D721Med (cell line): ENCODE results near the gene INO80C.
"Not testable (repeated sequence)": the region's sequence is repeated elsewhere in the genome, so short reads cannot be mapped to it uniquely, and the experiment has no call there.

Experiments
- DNase-seq: peaks from one replicate; pipeline ENCODE4 v3.0.0; 2011; ENCODE audit warnings: low spot score; ENCODE audit not compliant: insufficient read length
- FAIRE-seq: peaks from 2 replicates; lab custom pipeline; 2011; peaks lifted over from hg19 to GRCh38; lab: Jason Lieb, UNC
- TF ChIP-seq, protein P1 (sequence below): IDR thresholded peaks from 2 replicates; pipeline ENCODE4 v1.5.1; 2012; ENCODE audit warnings: mild to moderate bottlenecking, control low read depth; ENCODE audit not compliant: insufficient read depth; ENCODE audit errors: missing control alignments

Gene INO80C

GRCh38 chr18:35495536-35496314, 2.0 kb downstream of the INO80C start:
- TF ChIP-seq, protein P1, sequence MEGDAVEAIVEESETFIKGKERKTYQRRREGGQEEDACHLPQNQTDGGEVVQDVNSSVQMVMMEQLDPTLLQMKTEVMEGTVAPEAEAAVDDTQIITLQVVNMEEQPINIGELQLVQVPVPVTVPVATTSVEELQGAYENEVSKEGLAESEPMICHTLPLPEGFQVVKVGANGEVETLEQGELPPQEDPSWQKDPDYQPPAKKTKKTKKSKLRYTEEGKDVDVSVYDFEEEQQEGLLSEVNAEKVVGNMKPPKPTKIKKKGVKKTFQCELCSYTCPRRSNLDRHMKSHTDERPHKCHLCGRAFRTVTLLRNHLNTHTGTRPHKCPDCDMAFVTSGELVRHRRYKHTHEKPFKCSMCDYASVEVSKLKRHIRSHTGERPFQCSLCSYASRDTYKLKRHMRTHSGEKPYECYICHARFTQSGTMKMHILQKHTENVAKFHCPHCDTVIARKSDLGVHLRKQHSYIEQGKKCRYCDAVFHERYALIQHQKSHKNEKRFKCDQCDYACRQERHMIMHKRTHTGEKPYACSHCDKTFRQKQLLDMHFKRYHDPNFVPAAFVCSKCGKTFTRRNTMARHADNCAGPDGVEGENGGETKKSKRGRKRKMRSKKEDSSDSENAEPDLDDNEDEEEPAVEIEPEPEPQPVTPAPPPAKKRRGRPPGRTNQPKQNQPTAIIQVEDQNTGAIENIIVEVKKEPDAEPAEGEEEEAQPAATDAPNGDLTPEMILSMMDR = no peak
- DNase-seq = no peak
- peak; percentile 75 for FAIRE-seq

DNA sequence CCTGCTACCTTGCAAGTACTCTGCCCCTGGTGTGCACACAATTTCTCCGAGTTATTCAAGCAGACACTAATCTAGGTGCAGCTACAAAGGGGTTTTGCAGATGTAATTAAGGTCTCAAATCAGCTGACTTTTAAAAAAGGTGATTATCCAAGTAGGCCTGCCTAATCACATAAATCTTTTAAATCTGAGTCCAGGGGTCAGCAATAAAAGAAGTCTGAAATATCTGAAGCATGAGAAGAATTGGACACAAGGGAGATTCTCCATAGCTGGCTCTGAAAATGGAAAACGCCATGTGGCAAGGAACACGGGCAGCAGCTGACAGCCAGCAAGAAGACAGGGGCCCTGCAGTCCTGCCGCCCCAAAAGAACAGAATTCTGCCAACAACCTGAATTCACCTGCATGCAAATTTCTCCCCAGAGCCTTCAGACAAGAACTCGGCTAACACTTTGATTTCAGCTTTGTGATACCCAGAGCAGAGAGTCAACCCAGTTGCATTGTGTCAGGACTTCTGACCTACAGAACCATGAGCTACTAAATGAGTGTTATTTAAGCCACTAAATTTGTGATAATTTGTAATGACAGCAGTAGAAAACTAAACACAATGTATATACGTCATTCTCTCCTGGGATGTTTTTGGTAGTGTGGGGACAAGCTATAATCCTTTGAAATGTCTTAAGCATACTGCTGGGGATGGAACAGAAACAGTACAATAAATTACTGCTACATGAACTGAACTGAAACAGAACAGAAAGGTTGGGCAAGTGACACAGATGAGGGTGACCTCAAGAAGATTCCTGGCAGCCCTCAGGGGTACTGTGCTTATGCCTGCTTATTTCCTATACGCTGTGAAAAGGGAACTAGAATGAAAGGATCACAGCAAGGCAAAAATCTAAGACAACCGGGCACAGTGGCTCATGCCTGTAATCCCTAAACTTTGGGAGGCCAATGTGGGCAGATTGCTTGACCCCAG, 3.2 kb downstream of the INO80C start:
- DNase-seq (no peak), FAIRE-seq (peak; percentile 38)
- TF ChIP-seq, protein P1 = no peak

- DNase-seq (no peak), FAIRE-seq (no peak)
- TF ChIP-seq, protein P1 = no peak
Observed at GRCh38 chr18:35491700-35492077, 6.1 kb downstream of the INO80C start.

DNA sequence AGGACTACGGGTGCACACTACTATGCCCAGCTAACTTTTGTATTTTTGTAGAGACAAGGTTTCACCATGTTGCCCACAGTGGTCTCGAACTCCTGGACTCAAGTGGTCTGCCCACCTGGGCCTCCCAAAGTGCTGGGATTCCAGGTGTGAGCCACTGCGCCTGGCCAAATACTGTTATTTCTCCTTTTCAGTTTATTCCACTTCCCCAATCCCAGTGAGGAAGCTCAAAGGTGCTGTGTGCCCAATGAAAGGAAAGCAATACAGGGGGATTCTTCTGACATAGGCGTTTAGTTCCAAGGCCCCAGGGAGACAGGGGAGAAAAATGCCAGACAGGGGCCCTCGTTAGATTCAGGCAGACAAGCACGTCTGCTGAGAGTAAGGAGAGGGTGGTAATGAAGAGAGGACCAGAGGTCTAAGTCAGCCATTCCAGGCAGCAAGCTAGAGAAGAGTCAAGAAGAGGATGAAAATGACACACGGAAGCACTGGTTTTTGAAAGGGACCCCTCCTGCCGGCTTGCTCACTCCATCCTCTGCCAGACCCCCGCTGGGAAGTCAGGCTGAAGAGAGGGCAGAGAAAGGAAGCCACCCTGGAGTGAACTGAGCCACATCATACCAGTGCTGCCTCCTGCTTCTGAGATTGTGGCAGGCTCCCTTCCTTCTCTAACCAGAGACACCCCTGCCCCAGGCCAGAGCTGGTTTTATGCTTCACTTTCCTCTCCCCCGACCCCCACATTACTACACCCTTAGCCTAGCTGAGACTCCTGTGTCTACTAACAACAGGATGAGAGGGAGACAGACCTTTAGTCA, 6.7 kb downstream of the INO80C start:
- TF ChIP-seq, protein P1 = no peak
- FAIRE-seq = no peak
- DNase-seq = no peak

GRCh38 chr18:35489913-35490490, 7.8 kb downstream of the INO80C start:
- TF ChIP-seq, protein P1 = no peak
- no peak for FAIRE-seq
- DNase-seq = no peak

DNA sequence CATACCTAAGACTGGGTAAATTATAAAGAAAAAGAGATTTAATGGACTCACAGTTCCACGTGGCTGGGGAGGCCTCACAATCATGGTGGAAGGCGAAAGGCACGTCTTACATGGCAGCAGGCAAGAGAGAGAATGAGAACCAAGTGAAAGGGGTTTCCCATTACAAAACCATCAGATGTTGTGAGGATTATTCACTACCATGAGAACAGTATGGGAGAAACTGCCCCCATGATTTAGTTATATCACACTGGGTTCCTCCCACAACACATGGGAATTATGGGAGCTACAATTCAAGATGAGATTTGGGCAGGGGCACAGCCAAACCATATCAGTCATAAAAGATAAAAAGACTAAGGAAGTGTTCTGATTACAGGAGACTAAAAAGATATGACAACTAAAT, 8.5 kb downstream of the INO80C start:
- not testable (repeated sequence) for FAIRE-seq, DNase-seq

DNA sequence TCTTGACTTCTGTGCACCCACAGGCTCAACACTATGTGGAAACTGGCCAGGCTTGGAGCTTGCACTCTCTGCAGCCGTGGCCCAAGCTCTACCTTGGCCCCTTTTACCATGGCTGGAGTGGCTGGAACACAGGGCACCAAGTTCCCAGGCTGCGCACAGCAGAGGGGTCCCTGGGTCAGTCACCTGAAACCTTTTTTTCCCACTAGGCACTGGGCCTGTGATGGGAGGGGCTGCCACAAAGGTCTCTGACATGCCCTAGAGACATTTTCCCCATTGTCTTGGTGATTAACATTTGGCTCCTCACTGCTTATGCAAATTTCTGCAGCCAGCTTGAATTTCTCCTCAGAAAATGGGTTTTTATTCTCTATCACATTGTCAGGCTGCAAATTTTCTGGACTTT, 9.4 kb downstream of the INO80C start:
- not testable (repeated sequence) for FAIRE-seq, DNase-seq

DNA sequence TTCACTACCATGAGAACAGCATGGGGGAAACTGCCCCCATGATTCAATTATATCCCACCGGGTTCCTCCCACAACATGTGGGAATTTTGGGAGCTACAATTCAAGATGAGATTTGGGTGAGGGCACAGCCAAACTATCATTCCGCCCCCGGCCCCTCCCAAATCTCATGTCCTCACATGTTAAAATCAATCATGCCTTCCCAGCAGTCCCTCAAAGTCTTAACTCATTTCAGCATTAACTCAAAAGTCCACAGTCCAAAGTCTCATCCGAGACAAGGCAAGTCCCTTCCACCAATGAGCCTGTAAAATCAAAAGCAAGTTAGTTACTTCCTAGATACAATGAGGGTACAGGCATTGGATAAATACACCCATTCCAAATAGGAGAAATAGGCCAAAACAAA, 10.2 kb downstream of the INO80C start:
- FAIRE-seq, DNase-seq: not testable (repeated sequence)
